Measurements from ENCODE around the gene SLC7A5. TPM values are rescaled to one million over a fixed set of nuclear protein-coding genes. Genes with fewer than 3 reads are reported as not detected.

Gene SLC7A5
- total and polyA plus RNA-seq, 2 of the 13 experiments (the other 11 are each of a cell fraction or from before 2014, with no cell fraction given): 79.6 to 155 TPM

DNA sequence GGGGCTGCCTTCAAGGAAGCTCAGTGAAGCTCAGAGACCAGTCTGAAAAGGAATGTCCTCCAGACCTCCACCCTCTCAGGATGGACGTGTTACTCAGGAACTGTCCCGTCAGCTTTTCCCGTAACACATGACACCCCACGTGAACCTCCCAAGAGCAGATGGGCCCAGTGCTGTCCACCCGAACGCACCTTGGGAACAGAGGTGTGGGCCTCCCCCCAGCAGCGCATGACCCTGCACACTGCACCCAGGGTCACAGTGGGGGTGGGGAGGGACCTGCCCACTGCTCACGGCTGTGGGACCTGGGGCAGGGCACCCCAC, 21.9 kb downstream of the SLC7A5 start (continued):
- TF ChIP-seq, protein P1, sequence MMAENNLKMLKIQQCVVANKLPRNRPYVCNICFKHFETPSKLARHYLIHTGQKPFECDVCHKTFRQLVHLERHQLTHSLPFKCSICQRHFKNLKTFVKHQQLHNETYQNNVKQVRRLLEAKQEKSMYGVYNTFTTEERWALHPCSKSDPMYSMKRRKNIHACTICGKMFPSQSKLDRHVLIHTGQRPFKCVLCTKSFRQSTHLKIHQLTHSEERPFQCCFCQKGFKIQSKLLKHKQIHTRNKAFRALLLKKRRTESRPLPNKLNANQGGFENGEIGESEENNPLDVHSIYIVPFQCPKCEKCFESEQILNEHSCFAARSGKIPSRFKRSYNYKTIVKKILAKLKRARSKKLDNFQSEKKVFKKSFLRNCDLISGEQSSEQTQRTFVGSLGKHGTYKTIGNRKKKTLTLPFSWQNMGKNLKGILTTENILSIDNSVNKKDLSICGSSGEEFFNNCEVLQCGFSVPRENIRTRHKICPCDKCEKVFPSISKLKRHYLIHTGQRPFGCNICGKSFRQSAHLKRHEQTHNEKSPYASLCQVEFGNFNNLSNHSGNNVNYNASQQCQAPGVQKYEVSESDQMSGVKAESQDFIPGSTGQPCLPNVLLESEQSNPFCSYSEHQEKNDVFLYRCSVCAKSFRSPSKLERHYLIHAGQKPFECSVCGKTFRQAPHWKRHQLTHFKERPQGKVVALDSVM (CRISPR knock-in tag; IDR thresholded peaks at IDR 0.05): 0 out of 2 replicates have a peak, but pooled peaks have one; percentile 11
- TF ChIP-seq NFKB2 (CRISPR knock-in tag; IDR thresholded peaks at IDR 0.05; ENCODE audit: borderline replicate concordance) (0 out of 2 replicates have a peak, but pooled peaks have one; percentile 20), ZBTB3 (CRISPR knock-in tag; IDR thresholded peaks at IDR 0.05; ENCODE audit: borderline replicate concordance, low read depth) (no peak), KDM1A (CRISPR knock-in tag; IDR thresholded peaks at IDR 0.05) (no peak), TCF12 (IDR thresholded peaks at IDR 0.05) (no peak), TCF12 (CRISPR knock-in tag; IDR thresholded peaks at IDR 0.05) (no peak), SSRP1 (CRISPR knock-in tag; IDR thresholded peaks at IDR 0.05) (0 out of 2 replicates have a peak, but pooled peaks have one; percentile 90), KLF13 (CRISPR knock-in tag; IDR thresholded peaks at IDR 0.05) (0 out of 2 replicates have a peak, but pooled peaks have one; percentile 21), TCF7 (IDR thresholded peaks at IDR 0.05; ENCODE audit: low read depth) (no peak), SAFB2 (CRISPR knock-in tag; IDR thresholded peaks at IDR 0.05; ENCODE audit: borderline replicate concordance, low read depth) (peak; percentile 69; the same call in 1 of the 2 replicates), ATRX (CRISPR knock-in tag; IDR thresholded peaks at IDR 0.05; ENCODE audit: borderline replicate concordance) (0 out of 2 replicates have a peak, but pooled peaks have one; percentile 17), ZBTB20 (CRISPR knock-in tag; IDR thresholded peaks at IDR 0.05; ENCODE audit: borderline replicate concordance, low read depth) (0 out of 2 replicates have a peak, but pooled peaks have one; percentile 27), ZBTB38 (CRISPR knock-in tag; IDR thresholded peaks at IDR 0.05) (peak; percentile 62; the same call in 1 of the 2 replicates), ATAD3A (CRISPR knock-in tag; IDR thresholded peaks at IDR 0.05) (no peak), YEATS2 (CRISPR knock-in tag; IDR thresholded peaks at IDR 0.05; ENCODE audit: borderline replicate concordance) (0 out of 2 replicates have a peak, but pooled peaks have one; percentile 7), PRPF4 (IDR thresholded peaks at IDR 0.05; ENCODE audit: low read depth, low read length, poor library complexity, severe bottlenecking) (peak; percentile 35)
- TF ChIP-seq, protein P2, sequence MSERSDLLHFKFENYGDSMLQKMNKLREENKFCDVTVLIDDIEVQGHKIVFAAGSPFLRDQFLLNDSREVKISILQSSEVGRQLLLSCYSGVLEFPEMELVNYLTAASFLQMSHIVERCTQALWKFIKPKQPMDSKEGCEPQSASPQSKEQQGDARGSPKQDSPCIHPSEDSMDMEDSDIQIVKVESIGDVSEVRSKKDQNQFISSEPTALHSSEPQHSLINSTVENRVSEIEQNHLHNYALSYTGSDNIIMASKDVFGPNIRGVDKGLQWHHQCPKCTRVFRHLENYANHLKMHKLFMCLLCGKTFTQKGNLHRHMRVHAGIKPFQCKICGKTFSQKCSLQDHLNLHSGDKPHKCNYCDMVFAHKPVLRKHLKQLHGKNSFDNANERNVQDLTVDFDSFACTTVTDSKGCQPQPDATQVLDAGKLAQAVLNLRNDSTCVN (CRISPR knock-in tag; IDR thresholded peaks at IDR 0.05; ENCODE audit: borderline replicate concordance): 0 out of 2 replicates have a peak, but pooled peaks have one; percentile 35
- TF ChIP-seq, protein P3, sequence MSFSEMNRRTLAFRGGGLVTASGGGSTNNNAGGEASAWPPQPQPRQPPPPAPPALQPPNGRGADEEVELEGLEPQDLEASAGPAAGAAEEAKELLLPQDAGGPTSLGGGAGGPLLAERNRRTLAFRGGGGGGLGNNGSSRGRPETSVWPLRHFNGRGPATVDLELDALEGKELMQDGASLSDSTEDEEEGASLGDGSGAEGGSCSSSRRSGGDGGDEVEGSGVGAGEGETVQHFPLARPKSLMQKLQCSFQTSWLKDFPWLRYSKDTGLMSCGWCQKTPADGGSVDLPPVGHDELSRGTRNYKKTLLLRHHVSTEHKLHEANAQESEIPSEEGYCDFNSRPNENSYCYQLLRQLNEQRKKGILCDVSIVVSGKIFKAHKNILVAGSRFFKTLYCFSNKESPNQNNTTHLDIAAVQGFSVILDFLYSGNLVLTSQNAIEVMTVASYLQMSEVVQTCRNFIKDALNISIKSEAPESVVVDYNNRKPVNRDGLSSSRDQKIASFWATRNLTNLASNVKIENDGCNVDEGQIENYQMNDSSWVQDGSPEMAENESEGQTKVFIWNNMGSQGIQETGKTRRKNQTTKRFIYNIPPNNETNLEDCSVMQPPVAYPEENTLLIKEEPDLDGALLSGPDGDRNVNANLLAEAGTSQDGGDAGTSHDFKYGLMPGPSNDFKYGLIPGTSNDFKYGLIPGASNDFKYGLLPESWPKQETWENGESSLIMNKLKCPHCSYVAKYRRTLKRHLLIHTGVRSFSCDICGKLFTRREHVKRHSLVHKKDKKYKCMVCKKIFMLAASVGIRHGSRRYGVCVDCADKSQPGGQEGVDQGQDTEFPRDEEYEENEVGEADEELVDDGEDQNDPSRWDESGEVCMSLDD (CRISPR knock-in tag; IDR thresholded peaks at IDR 0.05; ENCODE audit: borderline replicate concordance): no peak
- TF ChIP-seq, protein P4, sequence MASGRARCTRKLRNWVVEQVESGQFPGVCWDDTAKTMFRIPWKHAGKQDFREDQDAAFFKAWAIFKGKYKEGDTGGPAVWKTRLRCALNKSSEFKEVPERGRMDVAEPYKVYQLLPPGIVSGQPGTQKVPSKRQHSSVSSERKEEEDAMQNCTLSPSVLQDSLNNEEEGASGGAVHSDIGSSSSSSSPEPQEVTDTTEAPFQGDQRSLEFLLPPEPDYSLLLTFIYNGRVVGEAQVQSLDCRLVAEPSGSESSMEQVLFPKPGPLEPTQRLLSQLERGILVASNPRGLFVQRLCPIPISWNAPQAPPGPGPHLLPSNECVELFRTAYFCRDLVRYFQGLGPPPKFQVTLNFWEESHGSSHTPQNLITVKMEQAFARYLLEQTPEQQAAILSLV (CRISPR knock-in tag; IDR thresholded peaks at IDR 0.05; ENCODE audit: borderline replicate concordance): peak; percentile 65
